GM12873 (cell line): ENCODE measurements around the gene IPPK.

Experiments used
- CTCF ChIP-seq: IDR thresholded peaks from 2 replicates; pipeline ENCODE4 v1.5.1; 2012; ENCODE audit warnings: low read depth, mild to moderate bottlenecking, moderate library complexity, low read length, control low read depth; ENCODE audit not compliant: insufficient read depth; ENCODE audit errors: missing control alignments

Gene IPPK

DNA sequence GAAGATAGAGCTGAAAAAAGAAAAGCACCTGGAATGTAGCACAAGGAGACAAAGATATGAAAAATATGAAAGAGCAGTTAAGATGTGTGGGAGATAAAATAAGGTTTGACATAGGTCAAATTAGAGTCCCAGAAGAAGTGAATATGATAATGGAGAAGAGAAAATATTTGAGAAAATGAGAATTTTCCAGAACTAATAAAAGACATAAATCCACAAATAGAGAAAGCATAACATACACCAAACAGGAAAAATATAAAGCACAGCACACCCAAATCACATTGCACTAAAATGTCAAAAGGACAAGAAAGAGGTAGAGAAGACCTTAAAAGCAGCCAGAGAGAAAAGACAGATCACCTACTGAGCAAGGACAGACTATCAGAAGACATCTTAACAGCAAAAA lies 43.4 kb downstream of the IPPK start:
- no peak for TF ChIP-seq CTCF

- no peak for TF ChIP-seq CTCF
Measured at GRCh38 chr9:92620845-92621244, 49.1 kb downstream of the IPPK start.

DNA sequence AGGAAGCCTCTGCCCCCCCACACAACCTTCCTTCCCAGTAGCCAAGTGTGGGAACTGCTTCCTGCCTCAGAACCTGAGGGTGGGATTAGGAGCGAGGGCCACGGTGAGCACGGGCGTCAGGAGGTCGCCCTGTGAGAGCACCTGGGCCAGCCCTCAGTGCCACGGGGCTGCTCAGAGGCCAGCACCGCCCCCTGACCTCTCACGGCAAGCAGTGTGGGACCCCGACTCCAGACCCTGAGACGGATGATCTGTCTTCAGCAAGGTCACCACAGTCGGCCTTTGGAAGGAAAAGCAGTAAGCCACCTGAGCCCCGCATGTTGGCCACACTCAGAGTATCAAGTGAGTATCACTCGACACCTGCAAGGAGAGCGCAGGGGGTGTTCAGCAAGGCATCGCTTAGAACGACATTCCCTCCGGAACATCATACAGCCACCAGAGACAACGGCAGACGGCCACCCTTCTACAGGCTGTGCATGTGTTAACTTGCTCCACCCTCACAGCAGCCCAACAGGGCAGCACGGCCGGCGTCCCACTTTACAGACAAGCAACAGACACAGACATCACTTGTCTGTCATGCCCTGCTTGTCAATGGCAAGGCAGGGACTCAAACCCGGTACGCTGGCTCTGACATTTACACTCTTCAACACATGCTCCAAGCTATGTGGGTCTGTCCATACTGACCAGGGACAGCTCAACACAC lies 50.2 kb downstream of the IPPK start:
- TF ChIP-seq CTCF: no peak

- TF ChIP-seq CTCF: no peak
Measured at GRCh38 chr9:92618633-92619225, 51.2 kb downstream of the IPPK start.

DNA sequence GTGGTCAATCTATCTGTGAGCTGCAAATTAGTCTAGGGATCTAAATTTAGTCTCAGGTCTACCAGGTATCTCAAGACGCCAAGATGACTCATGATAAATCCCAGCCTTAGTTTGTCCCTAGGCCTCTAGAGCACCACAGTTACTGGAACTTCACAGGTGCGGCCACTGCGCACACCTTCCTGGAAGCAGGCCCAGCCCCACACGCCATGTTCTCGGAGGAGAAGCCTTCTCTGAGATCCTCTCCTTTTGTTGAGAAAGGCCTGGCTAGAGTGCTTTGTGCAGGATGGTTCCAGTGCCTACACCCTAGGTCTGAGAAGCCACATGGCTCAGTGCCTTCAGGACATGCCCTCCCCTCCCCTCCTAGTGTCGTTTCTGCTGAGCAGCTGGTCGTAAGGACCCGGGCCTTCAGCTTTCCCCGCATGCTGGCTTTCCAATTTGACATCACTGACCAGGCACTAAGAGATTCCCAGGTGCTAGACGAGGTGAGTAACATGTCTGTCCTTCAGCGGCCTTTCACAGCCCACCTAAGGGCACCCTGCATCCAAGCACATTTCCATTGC lies 51.9 kb downstream of the IPPK start:
- TF ChIP-seq CTCF: no peak

DNA sequence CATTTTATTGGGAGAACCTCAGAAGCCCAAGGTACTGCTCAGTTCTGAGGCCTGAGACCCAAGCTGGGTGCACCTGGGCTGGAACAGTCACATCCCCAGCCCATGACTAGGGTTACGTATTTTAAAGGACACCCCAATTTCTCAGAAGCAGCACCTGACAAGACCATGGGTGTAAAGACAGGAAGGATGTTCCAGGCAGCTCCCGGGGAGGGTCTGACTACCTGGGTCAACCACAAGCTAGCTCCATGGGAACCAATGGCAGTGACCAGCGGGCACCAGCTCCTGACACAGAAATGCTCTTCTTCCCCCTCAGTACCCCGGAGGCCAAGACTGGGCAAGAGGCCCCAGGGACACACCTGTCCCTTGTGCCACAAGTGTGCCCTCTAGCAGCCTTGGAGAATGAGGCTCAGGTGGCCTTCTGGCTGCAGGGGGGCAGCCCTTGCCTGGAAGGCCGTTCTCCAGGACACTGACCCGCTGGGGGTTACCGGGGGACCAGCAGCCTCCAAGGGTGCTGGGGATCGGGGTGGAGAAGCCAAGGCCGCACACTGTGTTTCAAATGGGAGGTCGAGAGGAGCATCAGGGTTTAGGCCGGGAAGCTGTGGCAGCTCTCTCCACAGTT lies 52.6 kb downstream of the IPPK start:
- no peak for TF ChIP-seq CTCF

DNA sequence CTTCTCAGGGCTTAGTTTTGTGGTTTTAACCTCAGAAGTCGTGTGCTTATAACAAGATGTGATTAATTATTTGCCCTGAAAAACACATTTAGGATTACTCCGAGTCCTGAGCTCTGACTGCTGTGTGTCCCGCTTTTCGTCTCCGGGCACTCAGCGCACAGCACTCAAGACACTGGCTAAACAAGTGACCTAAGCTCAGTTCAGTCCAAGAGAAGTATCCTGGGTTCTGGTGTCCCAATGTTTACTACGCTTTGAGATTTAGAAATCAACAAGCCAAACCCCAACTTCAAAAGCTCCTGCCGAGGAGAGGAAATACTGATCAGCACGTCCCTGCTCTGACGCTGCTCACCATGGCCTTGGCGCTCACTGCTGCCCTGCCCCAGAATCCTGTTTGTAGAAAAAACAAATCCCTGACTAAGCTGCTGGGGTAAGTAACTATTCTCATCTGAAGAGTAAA lies 53.2 kb downstream of the IPPK start:
- no peak for TF ChIP-seq CTCF
